Liver (tissue), 3 donors: ENCODE results near the gene CPNE8.

ENCODE experiments used
- EGR1 ChIP-seq, 2 donors: IDR thresholded peaks; 2 replicates each; pipeline ENCODE4 v1.6.1; 2016 to 2018; ENCODE audit warnings: antibody characterized with exemption in 2 of 2, low read depth in 2 of 2
- GABPA ChIP-seq, 2 donors: IDR thresholded peaks in 1 of 2; conservative IDR thresholded peaks in 1 of 2; 2 replicates each; pipeline ENCODE4 v1.6.1; 2016; ENCODE audit warnings: antibody characterized with exemption in 2 of 2, mild to moderate bottlenecking in 1 of 2, moderate library complexity in 1 of 2
- JUND ChIP-seq, 2 donors: IDR thresholded peaks; 2 replicates each; pipeline ENCODE4 v1.6.1; 2016; ENCODE audit warnings: antibody characterized with exemption in 2 of 2
- RAD21 ChIP-seq, 2 donors: IDR thresholded peaks; 2 replicates each; pipeline ENCODE4 v1.6.1; 2016; ENCODE audit warnings: antibody characterized with exemption in 2 of 2, mild to moderate bottlenecking in 2 of 2
- RXRA ChIP-seq, 2 donors: IDR thresholded peaks; 2 replicates each; pipeline ENCODE4 v1.6.1; 2017 to 2018; ENCODE audit warnings: antibody characterized with exemption in 2 of 2, mild to moderate bottlenecking in 1 of 2
- SP1 ChIP-seq: IDR thresholded peaks from 2 replicates; pipeline ENCODE4 v1.6.1; 2018; ENCODE audit warnings: antibody characterized with exemption, mild to moderate bottlenecking
- TAF1 ChIP-seq: conservative IDR thresholded peaks from 2 replicates; pipeline ENCODE4 v1.6.1; 2016; ENCODE audit warnings: antibody characterized with exemption, mild to moderate bottlenecking
- YY1 ChIP-seq: IDR thresholded peaks from 2 replicates; pipeline ENCODE4 v1.6.1; 2016; ENCODE audit warnings: antibody characterized with exemption, mild to moderate bottlenecking
- TF ChIP-seq, protein P1 (sequence below): IDR thresholded peaks from 2 replicates; pipeline ENCODE4 v1.6.1; 2016; ENCODE audit warnings: antibody characterized with exemption, mild to moderate bottlenecking
- TF ChIP-seq, protein P2 (sequence below): IDR thresholded peaks from 2 replicates; pipeline ENCODE4 v1.6.1; 2016; ENCODE audit warnings: antibody characterized with exemption
- TF ChIP-seq, protein P3 (sequence below): fragments of 150-350 bp; IDR thresholded peaks from 2 replicates; pipeline ENCODE4 v1.5.1; 2017; ENCODE audit warnings: improper control_type of control experiment, low read depth, low read length; ENCODE audit not compliant: missing input control
- TF ChIP-seq, protein P4 (sequence below): IDR thresholded peaks from 2 replicates; pipeline ENCODE4 v1.6.1; 2016; ENCODE audit warnings: antibody characterized with exemption
- TF ChIP-seq, protein P5 (sequence below): IDR thresholded peaks from 2 replicates; pipeline ENCODE4 v1.6.1; 2016; ENCODE audit warnings: antibody characterized with exemption
- donor health status: healthy.
- donor health status: healthy.

DNA sequence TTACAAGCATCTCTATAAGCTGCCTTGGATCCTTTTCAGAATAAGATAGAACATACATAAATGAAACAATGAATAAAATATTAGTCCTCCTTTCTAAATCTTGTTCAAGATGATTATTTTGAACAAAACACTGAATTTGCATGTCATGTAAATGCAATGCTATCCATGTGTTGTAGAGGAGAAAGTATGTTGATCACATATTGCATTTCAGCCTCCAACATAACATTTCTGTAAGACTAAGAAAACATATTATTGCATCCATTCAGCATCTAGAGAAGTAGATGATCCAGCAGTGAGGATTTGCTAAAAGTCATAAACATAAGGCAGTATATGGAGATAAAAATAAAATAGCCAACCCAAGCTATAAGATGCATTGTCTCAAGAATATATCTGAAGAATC, 172.6 kb downstream of the CPNE8 start:
- TF ChIP-seq, protein P1, sequence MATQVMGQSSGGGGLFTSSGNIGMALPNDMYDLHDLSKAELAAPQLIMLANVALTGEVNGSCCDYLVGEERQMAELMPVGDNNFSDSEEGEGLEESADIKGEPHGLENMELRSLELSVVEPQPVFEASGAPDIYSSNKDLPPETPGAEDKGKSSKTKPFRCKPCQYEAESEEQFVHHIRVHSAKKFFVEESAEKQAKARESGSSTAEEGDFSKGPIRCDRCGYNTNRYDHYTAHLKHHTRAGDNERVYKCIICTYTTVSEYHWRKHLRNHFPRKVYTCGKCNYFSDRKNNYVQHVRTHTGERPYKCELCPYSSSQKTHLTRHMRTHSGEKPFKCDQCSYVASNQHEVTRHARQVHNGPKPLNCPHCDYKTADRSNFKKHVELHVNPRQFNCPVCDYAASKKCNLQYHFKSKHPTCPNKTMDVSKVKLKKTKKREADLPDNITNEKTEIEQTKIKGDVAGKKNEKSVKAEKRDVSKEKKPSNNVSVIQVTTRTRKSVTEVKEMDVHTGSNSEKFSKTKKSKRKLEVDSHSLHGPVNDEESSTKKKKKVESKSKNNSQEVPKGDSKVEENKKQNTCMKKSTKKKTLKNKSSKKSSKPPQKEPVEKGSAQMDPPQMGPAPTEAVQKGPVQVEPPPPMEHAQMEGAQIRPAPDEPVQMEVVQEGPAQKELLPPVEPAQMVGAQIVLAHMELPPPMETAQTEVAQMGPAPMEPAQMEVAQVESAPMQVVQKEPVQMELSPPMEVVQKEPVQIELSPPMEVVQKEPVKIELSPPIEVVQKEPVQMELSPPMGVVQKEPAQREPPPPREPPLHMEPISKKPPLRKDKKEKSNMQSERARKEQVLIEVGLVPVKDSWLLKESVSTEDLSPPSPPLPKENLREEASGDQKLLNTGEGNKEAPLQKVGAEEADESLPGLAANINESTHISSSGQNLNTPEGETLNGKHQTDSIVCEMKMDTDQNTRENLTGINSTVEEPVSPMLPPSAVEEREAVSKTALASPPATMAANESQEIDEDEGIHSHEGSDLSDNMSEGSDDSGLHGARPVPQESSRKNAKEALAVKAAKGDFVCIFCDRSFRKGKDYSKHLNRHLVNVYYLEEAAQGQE, result no peak
- TF ChIP-seq, protein P2, sequence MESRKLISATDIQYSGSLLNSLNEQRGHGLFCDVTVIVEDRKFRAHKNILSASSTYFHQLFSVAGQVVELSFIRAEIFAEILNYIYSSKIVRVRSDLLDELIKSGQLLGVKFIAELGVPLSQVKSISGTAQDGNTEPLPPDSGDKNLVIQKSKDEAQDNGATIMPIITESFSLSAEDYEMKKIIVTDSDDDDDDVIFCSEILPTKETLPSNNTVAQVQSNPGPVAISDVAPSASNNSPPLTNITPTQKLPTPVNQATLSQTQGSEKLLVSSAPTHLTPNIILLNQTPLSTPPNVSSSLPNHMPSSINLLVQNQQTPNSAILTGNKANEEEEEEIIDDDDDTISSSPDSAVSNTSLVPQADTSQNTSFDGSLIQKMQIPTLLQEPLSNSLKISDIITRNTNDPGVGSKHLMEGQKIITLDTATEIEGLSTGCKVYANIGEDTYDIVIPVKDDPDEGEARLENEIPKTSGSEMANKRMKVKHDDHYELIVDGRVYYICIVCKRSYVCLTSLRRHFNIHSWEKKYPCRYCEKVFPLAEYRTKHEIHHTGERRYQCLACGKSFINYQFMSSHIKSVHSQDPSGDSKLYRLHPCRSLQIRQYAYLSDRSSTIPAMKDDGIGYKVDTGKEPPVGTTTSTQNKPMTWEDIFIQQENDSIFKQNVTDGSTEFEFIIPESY, result no peak
- TF ChIP-seq, protein P3, sequence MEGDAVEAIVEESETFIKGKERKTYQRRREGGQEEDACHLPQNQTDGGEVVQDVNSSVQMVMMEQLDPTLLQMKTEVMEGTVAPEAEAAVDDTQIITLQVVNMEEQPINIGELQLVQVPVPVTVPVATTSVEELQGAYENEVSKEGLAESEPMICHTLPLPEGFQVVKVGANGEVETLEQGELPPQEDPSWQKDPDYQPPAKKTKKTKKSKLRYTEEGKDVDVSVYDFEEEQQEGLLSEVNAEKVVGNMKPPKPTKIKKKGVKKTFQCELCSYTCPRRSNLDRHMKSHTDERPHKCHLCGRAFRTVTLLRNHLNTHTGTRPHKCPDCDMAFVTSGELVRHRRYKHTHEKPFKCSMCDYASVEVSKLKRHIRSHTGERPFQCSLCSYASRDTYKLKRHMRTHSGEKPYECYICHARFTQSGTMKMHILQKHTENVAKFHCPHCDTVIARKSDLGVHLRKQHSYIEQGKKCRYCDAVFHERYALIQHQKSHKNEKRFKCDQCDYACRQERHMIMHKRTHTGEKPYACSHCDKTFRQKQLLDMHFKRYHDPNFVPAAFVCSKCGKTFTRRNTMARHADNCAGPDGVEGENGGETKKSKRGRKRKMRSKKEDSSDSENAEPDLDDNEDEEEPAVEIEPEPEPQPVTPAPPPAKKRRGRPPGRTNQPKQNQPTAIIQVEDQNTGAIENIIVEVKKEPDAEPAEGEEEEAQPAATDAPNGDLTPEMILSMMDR, result no peak
- TF ChIP-seq TAF1 (no peak), RAD21 (IDR thresholded peaks at IDR 0.05) (no peak), EGR1 (IDR thresholded peaks at IDR 0.05; ENCODE audit: low read depth in 2 of 2) (no peak), YY1 (no peak), JUND (IDR thresholded peaks at IDR 0.05) (no peak), GABPA (IDR thresholded peaks at IDR 0.05 in 1 of 2, conservative IDR thresholded peaks at IDR 0.05 in 1 of 2) (no peak), SP1 (no peak), RXRA (IDR thresholded peaks at IDR 0.05) (no peak)
- TF ChIP-seq, protein P4, sequence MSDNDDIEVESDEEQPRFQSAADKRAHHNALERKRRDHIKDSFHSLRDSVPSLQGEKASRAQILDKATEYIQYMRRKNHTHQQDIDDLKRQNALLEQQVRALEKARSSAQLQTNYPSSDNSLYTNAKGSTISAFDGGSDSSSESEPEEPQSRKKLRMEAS, result no peak
- TF ChIP-seq, protein P5, sequence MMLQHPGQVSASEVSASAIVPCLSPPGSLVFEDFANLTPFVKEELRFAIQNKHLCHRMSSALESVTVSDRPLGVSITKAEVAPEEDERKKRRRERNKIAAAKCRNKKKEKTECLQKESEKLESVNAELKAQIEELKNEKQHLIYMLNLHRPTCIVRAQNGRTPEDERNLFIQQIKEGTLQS, result no peak
